GM12878 (cell line): ENCODE measurements around the gene ZNF296. TPM values are rescaled to one million over a fixed set of nuclear protein-coding genes. Genes with fewer than 3 reads are reported as not detected.

Source experiments
- ATAC-seq: fragments of 200-7000 bp; cut with Tn5 transposase; 3 replicates; pipeline ENCODE4 v1.9.1; 2020; ENCODE audit warnings: mild to moderate bottlenecking, moderate library complexity
- BruUV-seq: library from RNA; stranded (reverse); fragments of 400-500 nt; replicated peaks from 2 replicates; lab custom pipeline; 2021; lab: Mats Ljungman, UMichigan
- CTCF ChIA-PET: fragments of 300-600 bp; sonication (Branson Sonifier 250); formaldehyde crosslinking; extraction: SDS; loops from one replicate; lab custom pipeline; 2021; ENCODE audit warnings: inconsistent platforms; lab: Yijun Ruan, JAX
- POLR2A ChIA-PET: fragments of 350-600 bp; formaldehyde crosslinking; extraction: SDS; loops from one replicate; lab custom pipeline; 2021; ENCODE audit warnings: inconsistent platforms; lab: Charles Lee
- RAD21 ChIA-PET: fragments of 300-600 bp; sonication (Branson Sonifier 250); formaldehyde crosslinking; loops from one replicate; lab custom pipeline; 2023; ENCODE audit warnings: antibody characterized with exemption; ENCODE audit not compliant: unreplicated experiment; lab: Charles Lee
- SMC1A ChIA-PET: fragments of 300-600 bp; sonication (Branson Sonifier 250); formaldehyde crosslinking; loops from one replicate; lab custom pipeline; 2023; ENCODE audit not compliant: unreplicated experiment, uncharacterized antibody; lab: Charles Lee
- DNase-seq: peaks from one replicate; pipeline ENCODE4 v3.0.0-alpha.2; 2011; ENCODE audit warnings: low read depth, low spot score
- FAIRE-seq: peaks from 3 replicates; lab custom pipeline; 2011; peaks lifted over from hg19 to GRCh38; lab: Jason Lieb, UNC
- H2AFZ ChIP-seq: 2 replicates; pipeline ENCODE4 v1.6.0; 2011; ENCODE audit warnings: low read depth, low read length, control low read depth; ENCODE audit not compliant: control insufficient read depth
- H3K27ac ChIP-seq: 2 replicates; pipeline ENCODE4 v1.5.1; 2011; ENCODE audit warnings: control low read depth; ENCODE audit not compliant: control insufficient read depth, insufficient read depth
- H3K27me3 ChIP-seq, 2 experiments: replicated peaks in 1 of 2; 2 replicates each; pipeline versions ENCODE4 v1.6.0 to v1.6.1; 2011; ENCODE audit warnings: low read length in 1 of 2; ENCODE audit not compliant: control insufficient read depth in 2 of 2, insufficient read depth in 2 of 2
- H3K36me3 ChIP-seq, 2 experiments: 2 replicates each; pipeline ENCODE4 v1.5.1; 2011; ENCODE audit warnings: low read length in 1 of 2; ENCODE audit not compliant: control insufficient read depth in 2 of 2, insufficient read depth in 2 of 2
- H3K4me1 ChIP-seq: 2 replicates; pipeline ENCODE4 v1.6.1; 2011; ENCODE audit warnings: mild to moderate bottlenecking, low read length, moderate library complexity, mixed read lengths; ENCODE audit not compliant: control insufficient read depth, insufficient read depth
- H3K4me2 ChIP-seq: 2 replicates; pipeline ENCODE4 v1.6.0; 2011; ENCODE audit warnings: control low read depth; ENCODE audit not compliant: control insufficient read depth, insufficient read depth
- H3K4me3 ChIP-seq: fragments of 200-600 bp; sonication (generic); 2 replicates; pipeline ENCODE4 v1.5.1; 2016
- H3K79me2 ChIP-seq: 2 replicates; pipeline ENCODE4 v1.6.0; 2011; ENCODE audit warnings: low read length; ENCODE audit not compliant: control insufficient read depth, insufficient read depth
- H3K9ac ChIP-seq: 2 replicates; pipeline ENCODE4 v1.8.0; 2011; ENCODE audit warnings: low read length, control low read depth, mixed read lengths; ENCODE audit not compliant: control insufficient read depth, insufficient read depth
- H3K9me3 ChIP-seq: replicated peaks from 3 replicates; pipeline ENCODE4 v1.5.1; 2011; ENCODE audit warnings: mild to moderate bottlenecking, low read length; ENCODE audit not compliant: control insufficient read depth, insufficient read depth
- H4K20me1 ChIP-seq: 2 replicates; pipeline ENCODE4 v1.6.0; 2011; ENCODE audit not compliant: control insufficient read depth, insufficient read depth
- E2F8 ChIP-seq: fragments of 450-650 bp; IDR thresholded peaks from 2 replicates; pipeline ENCODE4 v1.6.1; 2018; ENCODE audit warnings: mild to moderate bottlenecking, low read depth, moderate library complexity; ENCODE audit not compliant: partially characterized antibody
- HDGF ChIP-seq: fragments of 450-650 bp; IDR thresholded peaks from 2 replicates; pipeline ENCODE4 v1.6.1; 2016; ENCODE audit warnings: antibody characterized with exemption
- MYC ChIP-seq: IDR thresholded peaks from 2 replicates; pipeline ENCODE4 v1.6.1; 2011; ENCODE audit warnings: mild to moderate bottlenecking, low read length, moderate library complexity, inconsistent platforms; ENCODE audit not compliant: insufficient read depth, insufficient replicate concordance, insufficient read length, severe bottlenecking
- NRF1 ChIP-seq: conservative IDR thresholded peaks from 2 replicates; pipeline ENCODE4 v1.6.1; 2011; ENCODE audit warnings: mild to moderate bottlenecking, low read depth, low read length, improper control_type of control experiment
- SMAD1 ChIP-seq: fragments of 450-650 bp; IDR thresholded peaks from 2 replicates; pipeline ENCODE4 v1.6.1; 2018; ENCODE audit warnings: mild to moderate bottlenecking, low read depth; ENCODE audit not compliant: partially characterized antibody
- SMC3 ChIP-seq: IDR thresholded peaks from 2 replicates; pipeline ENCODE4 v1.6.1; 2011; ENCODE audit warnings: low read length, improper control_type of control experiment, borderline replicate concordance
- SREBF1 ChIP-seq: IDR thresholded peaks from 2 replicates; pipeline ENCODE4 v1.6.1; 2012; ENCODE audit warnings: mild to moderate bottlenecking, low read length
- ZNF274 ChIP-seq: IDR thresholded peaks from one replicate; pipeline ENCODE4 v1.8.0; 2011; ENCODE audit not compliant: insufficient read length, insufficient read depth
- WGBS: methylation state at CpG from one replicate; pipeline ENCODE4 v1.1.6; 2016; ENCODE audit warnings: low lambda C conversion rate; ENCODE audit not compliant: insufficient replicate concordance, insufficient coverage; ENCODE audit errors: missing lambda C conversion rate; 5-methylcytosine and 5-hydroxymethylcytosine counted together
- in situ Hi-C: fragments of 300-500 bp; cut with MboI; formaldehyde crosslinking; loops from 9 replicates; pipeline ENCODE4 v1.14.3; 2018; ENCODE audit warnings: mixed read lengths
- intact Hi-C: fragments of 100-400 bp; cut with micrococcal nuclease; formaldehyde crosslinking; loops from one replicate; pipeline ENCODE4 v1.14.2; 2022; ENCODE audit not compliant: unreplicated experiment
- polyA plus RNA-seq, 11 experiments: library from polyadenylated mRNA; depleted of rRNA in 4 of 11; unstranded in 6 of 11; stranded (reverse) in 5 of 11; fragments of >200 nt; fragmentation: Nextera tagmentation in 4 of 11; fragmentation: Illumina TruSeq in 1 of 11; extraction: Ambion mirVana in 4 of 11; extraction: Trizol in 1 of 11; gene quantifications; 1 replicate in 1 of 11; 2 replicates in 10 of 11; pipeline versions ENCODE4 v1.2.1 to v1.2.3, GENCODE V29; 2011 to 2016; ENCODE audit warnings: inconsistent platforms in 2 of 11, missing spikeins in 2 of 11, low read depth in 1 of 11
- total RNA-seq, 4 experiments: library from RNA; depleted of rRNA in 3 of 4; stranded (reverse); fragments of >200 nt in 3 of 4; fragmentation: Illumina TruSeq in 1 of 4; extraction: Trizol in 1 of 4; gene quantifications; 2 replicates each; pipeline versions ENCODE4 v1.2.1 to v1.2.3, GENCODE V29; 2013 to 2021

The ZNF296 gene
- total and polyA plus RNA-seq, 10 of the 15 experiments (the other 5 are each of a cell fraction or from before 2014, with no cell fraction given): 0.44 to 23.6 (median 3.5) TPM; not detected in 1

GRCh38 chr19:45102481-45102880 is 26.2 kb upstream of the ZNF296 start (continued):
- no peak for TF ChIP-seq E2F8
- no peak for TF ChIP-seq SMAD1
- TF ChIP-seq HDGF: no peak
- TF ChIP-seq SMC3: no peak

- no peak for TF ChIP-seq SREBF1
- TF ChIP-seq ZNF274: no peak
- no peak for TF ChIP-seq MYC
- no peak for TF ChIP-seq NRF1
- H3K27ac ChIP-seq: no peak overlapping the region
- peaks cover 21% of the 10 kb centered on the region for H3K4me1 ChIP-seq
- no peak overlapping the region for H2AFZ ChIP-seq
- POLR2A ChIA-PET: no interaction called here
- no TSS peak for BruUV-seq
- no peak for ATAC-seq
- H3K4me3 ChIP-seq: no peak overlapping the region
- H3K27me3 ChIP-seq: no peaks in the 10 kb centered on the region
- intact Hi-C loops: no loop called here
- H3K79me2 ChIP-seq: peaks cover 70% of the 10 kb centered on the region
- in situ Hi-C loops: no loop called here
- no peak for DNase-seq
- SMC1A ChIA-PET: interaction anchor here (0.8 to 1.0 kb wide), 2 partner anchors 23 to 36 kb away, joined by 3 to 4 read pairs; no protein-coding TSS in a partner anchor
- H3K4me2 ChIP-seq: no peak overlapping the region
- CTCF ChIA-PET: interaction anchor here (3.0 kb wide), 1 partner anchor 9 kb away, joined by 12 read pairs; the partner anchor contains the start of gene PPP1R37
- H4K20me1 ChIP-seq: peaks cover 6% of the 10 kb centered on the region
- no peak overlapping the region for H3K9ac ChIP-seq
- H3K36me3 ChIP-seq: peaks cover 2 to 17% of the 10 kb centered on the region in 2 experiments; a peak in 3 of 4 replicates
- RAD21 ChIA-PET: no interaction called here
- FAIRE-seq: no peak
- no peaks in the 10 kb centered on the region for H3K9me3 ChIP-seq
- 85% methylated on average over 8 of the region's 8 CpGs for WGBS
These were observed 25.5 kb upstream of the ZNF296 start for GRCh38 chr19:45101806-45102205.
